ENCODE results near the gene KANK2. TPM values are rescaled to one million over a fixed set of nuclear protein-coding genes. Genes with fewer than 3 reads are reported as not detected.
A peak's percentile ranks its signal among the peaks of the same experiment; 100 is the strongest.

The KANK2 gene
- total and polyA plus RNA-seq, 2 of the 13 experiments (the other 11 are each of a cell fraction or from before 2014, with no cell fraction given) = 5.7 to 12.9 TPM

- TF ChIP-seq POLR2G (IDR thresholded peaks at IDR 0.05; ENCODE audit: low read depth, low read length) (no peak; the same call in 1 of the 2 replicates), ZNF557 (CRISPR knock-in tag; IDR thresholded peaks at IDR 0.05) (no peak), RERE (CRISPR knock-in tag; IDR thresholded peaks at IDR 0.05; ENCODE audit: low read depth) (no peak), NCOA2 (CRISPR knock-in tag; IDR thresholded peaks at IDR 0.05) (peak; percentile 74), MAFG (CRISPR knock-in tag; IDR thresholded peaks at IDR 0.05) (no peak), ZNF296 (CRISPR knock-in tag; conservative IDR thresholded peaks at IDR 0.05) (no peak), ETS1 (CRISPR knock-in tag; IDR thresholded peaks at IDR 0.05) (no peak), ZNF740 (CRISPR knock-in tag; IDR thresholded peaks at IDR 0.05) (peak; percentile 89; the same call in 1 of the 2 replicates), CAMTA2 (CRISPR knock-in tag; IDR thresholded peaks at IDR 0.05; ENCODE audit: borderline replicate concordance) (peak; percentile 82; the same call in 1 of the 2 replicates), ZNF362 (CRISPR knock-in tag; IDR thresholded peaks at IDR 0.05; ENCODE audit: borderline replicate concordance) (no peak; the same call in 1 of the 2 replicates), MTA1 (CRISPR knock-in tag; IDR thresholded peaks at IDR 0.05; ENCODE audit: borderline replicate concordance) (no peak), PHF21A (CRISPR knock-in tag; IDR thresholded peaks at IDR 0.05) (peak; percentile 52; the same call in 1 of the 2 replicates), TFAP4 (IDR thresholded peaks at IDR 0.05; ENCODE audit: borderline replicate concordance, low read depth) (no peak), ZBTB8A (CRISPR knock-in tag; IDR thresholded peaks at IDR 0.05; ENCODE audit: borderline replicate concordance, low read depth) (no peak), MTERF4 (CRISPR knock-in tag; IDR thresholded peaks at IDR 0.05) (0 out of 2 replicates have a peak, but pooled peaks have one; percentile 64), MEIS2 (CRISPR knock-in tag; IDR thresholded peaks at IDR 0.05) (no peak; the same call in 1 of the 2 replicates), KDM3A (CRISPR knock-in tag; IDR thresholded peaks at IDR 0.05; ENCODE audit: low read depth) (no peak; the same call in none of the 2 replicates), ZNF468 (CRISPR knock-in tag; IDR thresholded peaks at IDR 0.05) (no peak)
Measured at GRCh38 chr19:11142528-11143171, 54.7 kb downstream of the KANK2 start (continued).

Measured in HepG2 (cell line).